ENCODE results near the gene PCYT1A.
"Not testable (repeated sequence)": the region's sequence is repeated elsewhere in the genome, so short reads cannot be mapped to it uniquely, and the experiment has no call there.

The PCYT1A gene

DNA sequence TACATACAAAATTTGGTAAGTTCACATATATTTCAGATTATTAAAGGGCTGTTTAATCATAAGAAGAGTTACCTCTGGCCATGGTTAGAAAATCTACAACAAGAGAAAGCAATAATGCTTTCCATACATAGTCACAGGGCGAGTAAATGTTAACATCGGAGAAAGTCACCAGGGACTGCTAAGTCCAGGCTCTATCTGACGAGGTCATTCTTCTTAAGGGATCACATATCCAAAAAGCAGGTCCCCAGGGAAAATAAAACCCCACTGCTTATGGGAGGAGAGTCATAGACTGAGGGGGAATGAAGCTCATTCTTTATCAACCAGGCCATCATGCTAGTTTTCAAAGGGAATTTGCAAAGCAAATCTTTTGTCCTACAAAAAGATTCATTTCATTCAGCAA lies 3.1 kb downstream of the PCYT1A start:
- no peak for DNase-seq

DNA sequence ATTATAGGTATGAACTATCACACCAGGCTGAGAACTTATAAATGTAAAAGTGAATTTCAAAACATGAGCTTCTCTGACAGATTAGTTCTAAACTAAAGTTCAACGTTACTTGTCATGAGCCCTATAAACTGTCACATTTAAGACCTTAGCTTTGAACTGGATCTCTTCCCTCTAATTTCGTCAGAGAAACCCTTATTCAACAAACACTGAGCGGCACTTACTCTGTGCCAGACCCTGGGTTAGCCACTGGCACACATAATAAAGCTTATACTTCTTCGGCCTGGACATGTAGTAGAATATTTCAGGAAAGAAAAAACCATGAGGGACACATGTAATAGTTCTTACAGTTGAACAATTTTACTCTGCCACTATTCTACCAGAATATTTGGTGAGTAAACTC lies 5.6 kb downstream of the PCYT1A start:
- no peak for DNase-seq

- DNase-seq, result no peak
Observed at GRCh38 chr3:196280689-196281440, 6.7 kb downstream of the PCYT1A start.

DNA sequence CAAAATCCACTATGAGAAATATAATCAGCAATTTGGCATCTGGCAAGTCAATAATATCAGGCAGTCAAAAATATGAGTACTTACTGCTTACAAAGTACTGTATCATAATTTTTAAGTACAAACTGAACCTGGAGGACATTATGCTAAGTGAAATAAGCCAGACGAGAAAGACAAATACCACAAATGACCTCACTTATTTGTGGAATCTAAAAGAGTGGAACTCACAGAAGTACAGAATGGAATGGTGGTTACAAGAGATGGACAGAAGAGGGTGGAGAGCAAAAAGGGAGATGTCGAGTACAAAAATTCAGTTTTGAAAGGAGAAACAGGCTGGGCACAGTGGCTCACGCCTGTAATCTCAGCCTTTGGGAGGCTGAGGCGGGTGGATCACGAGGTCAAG lies 12.4 kb downstream of the PCYT1A start:
- DNase-seq, result no peak

GRCh38 chr3:196274585-196274984 lies 12.9 kb downstream of the PCYT1A start:
- DNase-seq, result no peak

GRCh38 chr3:196273655-196274054 lies 13.9 kb downstream of the PCYT1A start:
- DNase-seq, result no peak

- DNase-seq, result no peak
Observed at GRCh38 chr3:196272826-196273225, 14.7 kb downstream of the PCYT1A start.

- DNase-seq, result no peak
Observed at GRCh38 chr3:196270499-196270898, 17.0 kb downstream of the PCYT1A start.

GRCh38 chr3:196268284-196269163 lies 19.0 kb downstream of the PCYT1A start:
- no peak for DNase-seq

DNA sequence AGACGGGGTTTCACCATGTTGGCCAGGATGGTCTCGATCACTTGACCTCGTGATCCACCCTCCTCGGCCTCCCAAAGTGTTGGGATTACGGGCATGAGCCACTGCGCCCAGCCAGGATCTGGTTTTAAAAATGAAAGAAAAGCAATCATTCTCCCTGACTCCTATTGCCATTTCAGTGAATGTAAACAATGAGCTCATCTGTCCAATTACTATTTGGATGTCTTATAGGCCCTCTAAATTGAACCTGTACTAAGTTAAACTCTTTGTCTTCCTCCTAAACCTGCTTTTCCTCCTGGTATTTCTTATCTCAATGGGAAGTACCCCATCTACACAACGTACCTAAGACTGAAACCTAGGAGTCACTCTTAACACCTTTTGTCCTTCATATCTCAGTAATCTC lies 23.7 kb downstream of the PCYT1A start:
- no peak for DNase-seq

GRCh38 chr3:196260784-196261183 lies 26.7 kb downstream of the PCYT1A start:
- no peak for DNase-seq

DNA sequence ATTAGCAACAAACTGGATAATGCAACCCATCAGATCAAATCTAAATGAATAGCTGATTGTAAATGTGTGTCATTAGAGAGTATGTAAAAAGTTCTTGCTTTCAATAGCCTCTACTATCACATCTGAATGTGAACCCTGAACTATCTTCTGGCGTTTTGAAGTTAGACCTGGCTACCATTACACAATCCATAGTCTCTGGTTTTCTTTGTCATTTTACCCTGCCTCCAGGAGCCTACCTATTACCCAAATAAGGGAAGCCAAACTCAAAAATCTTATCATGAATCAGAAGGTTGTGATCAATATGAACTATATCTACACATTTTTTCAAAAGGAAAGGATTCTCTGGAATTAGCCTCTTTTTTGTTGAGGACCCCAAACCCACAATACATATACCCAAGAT lies 31.8 kb downstream of the PCYT1A start:
- no peak for DNase-seq

DNA sequence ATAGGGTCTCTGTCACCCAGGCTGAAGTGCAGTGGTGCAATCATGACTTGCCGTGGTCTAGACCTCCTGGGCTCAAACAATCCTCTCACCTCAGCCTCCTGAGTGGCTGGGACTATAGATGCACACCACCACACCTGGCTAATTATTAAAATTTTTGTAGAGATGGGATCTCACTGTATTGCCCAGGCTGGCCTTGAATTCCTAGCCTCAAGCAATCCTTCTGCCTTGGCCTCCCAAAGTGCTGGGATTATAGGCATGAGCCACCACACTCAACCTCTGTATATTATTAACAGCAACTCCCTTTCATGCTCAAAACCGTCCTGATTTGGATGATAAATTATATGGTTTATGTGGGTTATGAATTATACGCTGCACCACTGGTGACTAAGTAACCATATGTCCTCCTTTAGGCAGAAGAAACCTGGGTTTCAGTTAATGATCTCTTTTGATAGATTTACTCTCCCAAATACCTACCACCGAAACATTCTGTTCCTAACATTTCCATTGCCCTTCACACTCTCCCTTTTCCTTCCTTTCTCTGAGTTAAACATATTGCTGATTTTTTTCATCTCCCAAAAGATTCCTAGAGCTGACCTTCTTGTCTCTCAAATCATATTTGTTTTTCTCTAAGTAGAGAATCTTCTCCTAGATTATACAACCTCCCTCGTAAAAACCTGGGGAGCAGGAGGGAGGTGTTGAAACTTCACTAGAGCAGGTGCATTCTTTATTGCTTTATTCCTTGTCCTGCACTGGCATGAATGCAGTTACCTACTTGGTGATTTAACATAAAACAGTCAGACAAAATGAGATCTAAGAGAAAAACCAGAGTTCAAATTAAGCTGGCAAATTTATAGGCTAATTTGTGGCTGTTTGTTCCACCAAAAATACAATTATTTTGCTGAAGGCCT lies 32.9 kb downstream of the PCYT1A start:
- no peak for DNase-seq

DNA sequence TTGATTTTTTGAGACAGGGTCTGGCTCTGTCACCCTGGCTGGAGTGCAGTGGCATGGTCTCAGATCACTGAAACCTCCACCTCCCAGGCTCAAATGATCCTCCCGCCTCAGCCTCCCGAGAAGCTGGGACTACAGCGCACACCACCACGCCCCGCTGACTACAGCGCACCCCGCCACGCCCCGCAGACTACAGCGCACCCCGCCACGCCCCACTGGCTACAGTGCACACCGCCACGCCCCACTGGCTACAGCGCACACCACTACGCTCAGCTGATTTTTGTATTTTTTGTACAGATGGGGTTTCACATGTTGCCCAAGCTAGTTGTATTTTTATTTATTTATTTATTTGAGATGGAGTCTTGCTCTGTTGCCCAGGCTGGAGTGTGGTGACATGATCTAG lies 35.6 kb downstream of the PCYT1A start:
- DNase-seq, result no peak

DNA sequence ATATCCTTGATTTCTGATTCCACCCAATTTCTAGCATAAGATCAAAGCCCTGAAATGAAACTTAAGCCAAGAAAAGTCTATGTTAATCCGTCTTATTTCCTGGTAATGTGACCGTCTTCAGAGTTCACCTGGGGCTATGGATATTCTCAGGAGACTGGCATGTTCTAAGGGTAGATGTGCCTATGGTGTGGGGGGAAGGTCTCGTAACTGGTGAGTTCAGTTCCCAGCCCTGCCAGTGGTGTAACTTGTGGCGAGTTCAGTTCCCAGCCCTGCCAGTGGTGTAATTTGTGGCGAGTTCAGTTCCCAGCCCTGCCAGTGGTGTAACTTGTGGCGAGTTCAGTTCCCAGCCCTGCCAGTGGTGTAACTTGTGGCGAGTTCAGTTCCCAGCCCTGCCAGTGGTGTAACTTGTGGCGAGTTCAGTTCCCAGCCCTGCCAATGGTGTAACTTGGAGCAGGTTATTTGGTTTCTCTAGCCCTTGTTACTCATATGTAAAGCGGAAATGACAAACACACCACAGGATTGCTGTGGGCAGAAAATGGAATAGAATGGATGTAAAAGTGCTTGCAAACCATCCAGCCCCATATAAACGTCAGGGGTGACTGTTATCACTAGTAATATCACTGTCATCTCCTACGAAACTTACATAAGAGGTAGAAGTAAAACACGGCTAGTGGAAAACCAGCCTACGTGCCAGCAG lies 40.8 kb downstream of the PCYT1A start:
- no peak for DNase-seq

DNA sequence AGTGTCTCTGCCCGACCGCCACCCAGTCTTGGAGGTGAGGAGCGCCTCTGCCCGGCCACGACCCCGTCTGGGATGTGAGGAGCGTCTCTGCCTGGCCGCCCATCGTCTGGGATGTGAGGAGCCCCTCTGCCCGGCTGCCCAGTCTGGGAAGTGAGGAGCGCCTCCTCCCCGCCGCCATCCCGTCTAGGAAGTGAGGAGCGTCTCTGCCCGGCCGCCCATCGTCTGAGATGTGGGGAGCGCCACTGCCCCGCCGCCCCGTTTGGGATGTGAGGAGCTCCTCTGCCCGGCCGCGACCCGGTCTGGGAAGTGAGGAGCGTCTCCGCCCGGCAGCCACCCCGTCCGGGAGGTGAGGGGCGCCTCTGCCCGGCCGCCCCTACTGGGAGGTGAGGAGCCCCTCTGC lies 43.4 kb downstream of the PCYT1A start:
- DNase-seq, result not testable (repeated sequence)

- no peak for DNase-seq
Observed at GRCh38 chr3:196241704-196242103, 45.8 kb downstream of the PCYT1A start.

DNA sequence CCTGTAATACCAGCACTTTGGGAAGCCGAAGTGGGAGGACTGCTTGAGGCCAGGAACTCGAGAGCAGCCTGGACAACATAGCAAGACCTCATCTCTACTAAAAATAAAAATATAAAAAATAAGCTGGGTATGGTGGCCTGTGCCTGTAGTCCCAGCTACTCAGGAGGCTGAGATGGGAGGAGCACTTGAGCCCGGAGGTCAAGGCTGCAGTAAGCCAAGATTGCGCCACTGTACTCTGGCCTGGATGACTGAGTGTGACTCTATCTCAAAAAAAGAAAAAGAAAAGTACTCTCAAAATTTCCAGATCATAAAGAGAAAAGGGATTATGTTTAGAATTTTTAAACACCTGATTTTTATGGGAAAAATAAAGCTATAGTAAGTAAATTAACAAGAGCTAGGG lies 47.1 kb downstream of the PCYT1A start:
- no peak for DNase-seq

DNA sequence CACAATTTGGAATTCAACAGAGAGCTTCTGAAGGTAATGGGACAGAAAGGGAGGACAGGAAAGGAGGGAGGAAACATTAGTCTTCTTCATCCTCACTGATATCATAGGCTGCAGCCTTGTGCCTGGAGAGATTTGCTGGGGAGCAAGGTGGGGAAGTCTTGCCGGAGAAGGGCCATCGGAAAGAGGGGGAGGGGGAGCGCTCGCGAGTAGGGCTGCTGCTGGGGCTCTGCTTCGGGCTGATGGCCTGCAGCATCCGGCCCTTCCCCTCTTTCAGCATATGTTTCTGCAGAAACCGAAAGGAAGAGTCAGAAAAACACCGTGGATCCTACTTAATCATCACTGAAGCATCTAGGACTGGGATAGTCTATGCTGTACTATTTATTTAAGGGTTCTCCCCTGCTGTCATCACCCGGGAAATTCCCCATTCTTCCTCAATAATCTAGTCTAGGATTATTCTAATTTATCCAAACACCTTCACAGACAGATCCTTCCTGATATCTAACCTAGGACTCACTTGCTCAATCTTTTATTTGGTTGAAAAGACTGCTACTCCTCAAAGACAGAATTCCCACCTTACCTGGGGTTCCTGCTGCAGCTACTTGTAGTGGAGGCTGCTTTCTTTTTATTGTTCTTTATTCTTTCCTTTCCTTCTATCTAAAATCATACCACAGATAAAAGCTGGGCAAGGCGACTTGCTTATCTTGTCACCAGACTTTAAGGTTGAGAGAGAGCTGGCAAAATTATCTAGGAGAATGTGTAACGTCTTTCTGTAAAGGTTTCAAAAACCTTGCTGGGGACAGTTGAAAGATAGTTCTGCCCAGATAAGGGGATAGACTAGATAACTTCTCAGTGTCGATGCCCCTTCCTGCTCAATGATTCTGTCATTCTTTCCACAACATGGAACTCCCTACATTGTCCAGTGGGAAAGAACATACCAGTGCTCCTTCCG lies 48.6 kb downstream of the PCYT1A start:
- DNase-seq, result no peak

- no peak for DNase-seq
Observed at GRCh38 chr3:196237203-196237602, 50.3 kb downstream of the PCYT1A start.

GRCh38 chr3:196236223-196236622 lies 51.3 kb downstream of the PCYT1A start:
- DNase-seq, result no peak
